ENCODE measurements around the gene NABP1.

NABP1 gene

DNA sequence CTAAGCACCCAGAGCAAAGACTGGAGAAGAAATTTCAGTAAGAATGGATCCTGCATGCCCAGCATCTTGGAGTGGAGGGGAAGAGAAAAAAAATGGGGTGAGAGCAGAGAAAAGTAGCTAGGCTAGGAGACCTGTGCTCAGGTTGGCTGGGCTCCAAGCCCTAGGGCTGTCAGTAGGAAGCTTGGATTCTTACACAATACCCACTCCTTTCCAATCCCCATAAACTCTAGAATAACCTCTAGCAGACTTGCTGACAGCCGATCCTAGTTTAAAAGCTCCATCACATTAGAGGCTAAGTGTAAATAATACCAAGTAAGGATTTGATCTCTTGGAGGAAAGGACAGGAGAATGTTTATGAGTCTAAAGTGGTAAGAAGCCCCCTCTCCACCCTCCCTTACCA lies 46.2 kb upstream of the NABP1 start:
- TF ChIP-seq, protein P1, sequence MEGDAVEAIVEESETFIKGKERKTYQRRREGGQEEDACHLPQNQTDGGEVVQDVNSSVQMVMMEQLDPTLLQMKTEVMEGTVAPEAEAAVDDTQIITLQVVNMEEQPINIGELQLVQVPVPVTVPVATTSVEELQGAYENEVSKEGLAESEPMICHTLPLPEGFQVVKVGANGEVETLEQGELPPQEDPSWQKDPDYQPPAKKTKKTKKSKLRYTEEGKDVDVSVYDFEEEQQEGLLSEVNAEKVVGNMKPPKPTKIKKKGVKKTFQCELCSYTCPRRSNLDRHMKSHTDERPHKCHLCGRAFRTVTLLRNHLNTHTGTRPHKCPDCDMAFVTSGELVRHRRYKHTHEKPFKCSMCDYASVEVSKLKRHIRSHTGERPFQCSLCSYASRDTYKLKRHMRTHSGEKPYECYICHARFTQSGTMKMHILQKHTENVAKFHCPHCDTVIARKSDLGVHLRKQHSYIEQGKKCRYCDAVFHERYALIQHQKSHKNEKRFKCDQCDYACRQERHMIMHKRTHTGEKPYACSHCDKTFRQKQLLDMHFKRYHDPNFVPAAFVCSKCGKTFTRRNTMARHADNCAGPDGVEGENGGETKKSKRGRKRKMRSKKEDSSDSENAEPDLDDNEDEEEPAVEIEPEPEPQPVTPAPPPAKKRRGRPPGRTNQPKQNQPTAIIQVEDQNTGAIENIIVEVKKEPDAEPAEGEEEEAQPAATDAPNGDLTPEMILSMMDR (IDR thresholded peaks at IDR 0.05; ENCODE audit: insufficient read depth, low read length): no peak
- TF ChIP-seq SPI1 (IDR thresholded peaks at IDR 0.05; ENCODE audit: borderline replicate concordance, low read depth) (no peak), GABPA (IDR thresholded peaks at IDR 0.05; ENCODE audit: low read depth) (no peak), POLR2AphosphoS5 (IDR thresholded peaks at IDR 0.05; ENCODE audit: low read depth) (no peak)
- TF ChIP-seq, protein P2, sequence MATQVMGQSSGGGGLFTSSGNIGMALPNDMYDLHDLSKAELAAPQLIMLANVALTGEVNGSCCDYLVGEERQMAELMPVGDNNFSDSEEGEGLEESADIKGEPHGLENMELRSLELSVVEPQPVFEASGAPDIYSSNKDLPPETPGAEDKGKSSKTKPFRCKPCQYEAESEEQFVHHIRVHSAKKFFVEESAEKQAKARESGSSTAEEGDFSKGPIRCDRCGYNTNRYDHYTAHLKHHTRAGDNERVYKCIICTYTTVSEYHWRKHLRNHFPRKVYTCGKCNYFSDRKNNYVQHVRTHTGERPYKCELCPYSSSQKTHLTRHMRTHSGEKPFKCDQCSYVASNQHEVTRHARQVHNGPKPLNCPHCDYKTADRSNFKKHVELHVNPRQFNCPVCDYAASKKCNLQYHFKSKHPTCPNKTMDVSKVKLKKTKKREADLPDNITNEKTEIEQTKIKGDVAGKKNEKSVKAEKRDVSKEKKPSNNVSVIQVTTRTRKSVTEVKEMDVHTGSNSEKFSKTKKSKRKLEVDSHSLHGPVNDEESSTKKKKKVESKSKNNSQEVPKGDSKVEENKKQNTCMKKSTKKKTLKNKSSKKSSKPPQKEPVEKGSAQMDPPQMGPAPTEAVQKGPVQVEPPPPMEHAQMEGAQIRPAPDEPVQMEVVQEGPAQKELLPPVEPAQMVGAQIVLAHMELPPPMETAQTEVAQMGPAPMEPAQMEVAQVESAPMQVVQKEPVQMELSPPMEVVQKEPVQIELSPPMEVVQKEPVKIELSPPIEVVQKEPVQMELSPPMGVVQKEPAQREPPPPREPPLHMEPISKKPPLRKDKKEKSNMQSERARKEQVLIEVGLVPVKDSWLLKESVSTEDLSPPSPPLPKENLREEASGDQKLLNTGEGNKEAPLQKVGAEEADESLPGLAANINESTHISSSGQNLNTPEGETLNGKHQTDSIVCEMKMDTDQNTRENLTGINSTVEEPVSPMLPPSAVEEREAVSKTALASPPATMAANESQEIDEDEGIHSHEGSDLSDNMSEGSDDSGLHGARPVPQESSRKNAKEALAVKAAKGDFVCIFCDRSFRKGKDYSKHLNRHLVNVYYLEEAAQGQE (IDR thresholded peaks at IDR 0.05; ENCODE audit: insufficient replicate concordance, low read depth): no peak
- H3K27ac ChIP-seq (replicated peaks): no peak overlapping the region

DNA sequence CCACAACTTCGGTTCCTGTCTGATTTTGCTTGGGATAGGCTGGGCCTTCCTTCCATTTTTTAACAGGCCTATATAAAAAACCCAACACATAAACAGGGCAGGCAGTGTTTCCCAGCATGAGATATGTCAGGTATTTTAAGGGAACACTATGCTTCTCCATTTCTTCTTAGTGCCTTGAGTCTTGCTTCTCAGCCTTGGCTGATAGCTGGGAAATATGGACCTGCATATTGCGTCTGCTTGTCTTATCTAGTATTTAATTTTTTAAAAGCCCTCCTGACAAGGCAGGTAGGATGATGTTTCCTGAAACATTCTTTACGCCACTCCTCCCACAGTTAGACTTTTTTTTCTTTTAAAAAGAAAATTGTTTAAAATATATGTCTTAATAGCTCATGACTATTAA lies 45.5 kb upstream of the NABP1 start:
- Histone ChIP-seq H3K27ac (replicated peaks) (no peak overlapping the region), H3K27me3 (ENCODE audit: insufficient read depth, poor library complexity, severe bottlenecking) (no peaks in the 10 kb centered on the region), H3K4me3 (replicated peaks; ENCODE audit: insufficient read depth, low read length) (no peak overlapping the region)
- TF ChIP-seq GABPA (IDR thresholded peaks at IDR 0.05; ENCODE audit: low read depth): no peak
- TF ChIP-seq POLR2AphosphoS5 (IDR thresholded peaks at IDR 0.05; ENCODE audit: low read depth): no peak
- TF ChIP-seq, protein P2 (IDR thresholded peaks at IDR 0.05; ENCODE audit: insufficient replicate concordance, low read depth): no peak
- TF ChIP-seq, protein P1 (IDR thresholded peaks at IDR 0.05; ENCODE audit: insufficient read depth, low read length): no peak
- no peak for TF ChIP-seq SPI1 (IDR thresholded peaks at IDR 0.05; ENCODE audit: borderline replicate concordance, low read depth)
- DNase-seq (ENCODE audit: low read depth in 1 of 2, low spot score in 1 of 2): no peak

More for the DNA sequence above, 46.2 kb upstream of the NABP1 start:
- no peak for DNase-seq (ENCODE audit: low read depth in 1 of 2, low spot score in 1 of 2)
- Histone ChIP-seq H3K4me3 (replicated peaks; ENCODE audit: insufficient read depth, low read length) (no peak overlapping the region), H3K27me3 (ENCODE audit: insufficient read depth, poor library complexity, severe bottlenecking) (no peaks in the 10 kb centered on the region)

DNA sequence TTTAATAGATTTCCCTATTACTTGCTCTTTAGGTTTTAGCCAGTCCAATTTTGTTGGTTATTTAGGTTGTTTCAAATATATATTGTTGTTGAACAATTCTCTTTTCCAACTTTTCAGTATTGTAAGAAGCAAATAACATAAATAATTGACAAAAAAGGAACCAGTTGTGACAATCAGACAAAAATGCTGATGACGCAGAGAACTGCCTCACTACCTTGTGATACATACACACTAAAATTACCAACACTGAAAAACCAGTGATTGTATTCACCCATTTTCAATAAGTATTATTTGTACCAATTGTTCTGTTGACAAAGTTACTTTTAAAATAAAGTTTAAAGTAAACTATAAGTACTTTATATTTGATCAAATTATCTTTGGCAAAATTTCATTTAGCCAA lies 43.1 kb upstream of the NABP1 start:
- Histone ChIP-seq H3K4me3 (replicated peaks; ENCODE audit: insufficient read depth, low read length) (no peak overlapping the region), H3K27me3 (ENCODE audit: insufficient read depth, poor library complexity, severe bottlenecking) (no peaks in the 10 kb centered on the region), H3K27ac (replicated peaks) (no peak overlapping the region)
- TF ChIP-seq POLR2AphosphoS5 (IDR thresholded peaks at IDR 0.05; ENCODE audit: low read depth): no peak
- TF ChIP-seq, protein P2 (IDR thresholded peaks at IDR 0.05; ENCODE audit: insufficient replicate concordance, low read depth): no peak
- no peak for TF ChIP-seq GABPA (IDR thresholded peaks at IDR 0.05; ENCODE audit: low read depth)
- no peak for DNase-seq (ENCODE audit: low read depth in 1 of 2, low spot score in 1 of 2)
